ENCODE data around the gene GALNT7.

GALNT7 gene

DNA sequence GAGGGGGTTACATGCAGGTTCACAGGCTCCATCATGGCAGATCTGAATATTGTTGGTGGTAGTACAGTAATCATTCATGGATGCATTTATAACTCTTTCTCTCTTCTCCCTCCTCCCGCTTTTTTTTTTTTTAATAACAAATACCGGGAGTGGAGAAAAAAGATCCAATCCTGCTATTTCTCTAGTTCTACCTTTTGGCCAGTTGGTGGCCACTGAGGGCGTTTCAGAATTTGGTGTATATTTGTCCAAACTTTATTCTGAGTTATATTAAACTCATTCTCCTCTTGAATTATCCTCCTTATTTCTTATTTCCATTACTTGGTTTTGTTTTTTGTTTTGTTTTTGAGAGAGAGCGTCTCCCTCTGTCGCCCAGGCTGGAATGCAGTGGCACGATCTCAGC, 90.7 kb downstream of the GALNT7 start:
- DNase-seq (ENCODE audit: low read depth in 3 of 3, low spot score in 1 of 3) = no peak

GRCh38 chr4:173261052-173261451, 92.4 kb downstream of the GALNT7 start:
- no peak for DNase-seq (ENCODE audit: low read depth in 3 of 3, low spot score in 1 of 3)

DNA sequence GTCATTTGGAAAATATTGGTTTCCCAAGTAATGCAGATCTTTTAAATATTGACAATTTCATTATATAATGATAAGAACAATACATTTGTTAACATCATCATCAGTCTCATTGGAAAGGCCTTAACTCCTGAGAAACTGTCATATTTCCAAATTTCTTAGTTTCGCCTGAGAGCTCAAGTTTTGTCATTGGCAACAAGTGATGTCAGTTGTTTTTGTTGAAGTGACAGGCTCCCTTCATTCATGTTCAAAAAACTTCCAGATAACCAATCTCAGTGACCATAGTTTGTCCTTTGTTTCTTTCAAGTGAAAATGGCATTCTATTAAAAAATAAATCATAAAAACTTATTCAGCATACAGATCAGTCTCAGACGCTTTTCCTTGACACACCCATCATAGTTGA, 93.8 kb downstream of the GALNT7 start:
- no peak for DNase-seq (ENCODE audit: low read depth in 3 of 3, low spot score in 1 of 3)

DNA sequence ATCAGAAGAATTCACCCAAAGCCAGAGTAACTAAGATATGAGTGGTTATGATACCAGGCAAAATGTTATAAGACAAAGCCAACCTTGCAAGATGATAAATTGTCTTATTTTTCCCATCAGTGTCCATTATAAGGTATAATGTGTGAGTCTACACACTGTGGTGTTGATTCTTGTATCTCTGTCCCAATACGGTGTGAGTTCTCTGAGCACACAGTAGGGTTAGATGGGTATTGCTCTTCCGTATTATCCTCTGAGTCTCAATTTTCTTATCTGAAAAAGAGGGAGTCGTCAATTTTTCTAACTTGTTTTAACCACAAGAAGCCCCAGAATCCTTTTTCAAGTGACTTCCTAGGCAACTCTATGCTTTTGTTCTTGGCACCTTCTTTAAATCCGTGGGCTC, 95.6 kb downstream of the GALNT7 start:
- no peak for DNase-seq (ENCODE audit: low read depth in 3 of 3, low spot score in 1 of 3)

DNA sequence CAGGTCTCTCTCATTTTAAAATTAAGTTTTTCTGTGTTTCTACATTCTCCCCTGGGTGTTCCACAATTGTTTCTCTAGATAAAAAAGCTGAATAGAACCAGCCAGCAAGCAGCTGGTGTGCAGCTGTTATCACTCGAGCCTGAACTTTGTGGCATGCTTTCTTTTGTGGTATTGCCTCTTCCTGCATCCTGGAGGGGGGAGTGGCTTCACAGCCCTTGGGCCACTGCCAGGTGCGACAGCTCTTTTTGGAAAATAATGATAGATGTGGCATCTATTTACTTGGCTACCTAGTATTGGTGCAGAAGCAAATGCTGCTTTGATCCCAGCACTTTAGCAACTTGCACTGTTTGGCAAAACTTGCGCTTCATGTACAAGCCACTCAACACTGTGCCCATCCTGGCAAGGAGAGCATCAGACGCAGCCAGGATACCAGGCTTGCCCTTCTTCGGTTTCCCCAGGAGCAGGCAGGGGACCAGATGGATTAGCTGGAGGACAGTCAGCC, 96.1 kb downstream of the GALNT7 start:
- no peak for DNase-seq (ENCODE audit: low read depth in 3 of 3, low spot score in 1 of 3)

GRCh38 chr4:173265751-173266150, 97.1 kb downstream of the GALNT7 start:
- DNase-seq (ENCODE audit: low read depth in 3 of 3, low spot score in 1 of 3) = no peak

- no peak for DNase-seq (ENCODE audit: low read depth in 3 of 3, low spot score in 1 of 3)
These were observed 99.1 kb downstream of the GALNT7 start for GRCh38 chr4:173267711-173268110.

DNA sequence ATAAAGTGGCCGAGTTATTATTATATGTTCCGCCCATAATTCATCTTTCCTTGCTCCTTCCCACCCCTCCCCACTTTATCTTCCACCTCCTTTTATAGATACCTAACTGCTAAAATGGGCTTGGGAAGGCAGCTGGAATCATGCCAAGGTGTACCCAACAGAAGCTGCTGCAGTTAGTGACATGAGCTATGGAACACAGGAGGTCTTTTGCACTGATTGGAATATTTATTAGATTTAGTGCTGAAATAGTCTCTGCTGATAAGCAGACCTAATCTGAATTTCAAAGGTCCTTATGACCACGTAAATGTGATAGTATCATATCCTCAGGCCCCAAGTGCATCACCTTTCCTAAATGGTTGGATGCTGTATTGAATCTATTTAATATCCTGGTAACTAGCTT, 100.7 kb downstream of the GALNT7 start:
- no peak for DNase-seq (ENCODE audit: low read depth in 3 of 3, low spot score in 1 of 3)

- no peak for DNase-seq (ENCODE audit: low read depth in 3 of 3, low spot score in 1 of 3)
These were observed 101.9 kb downstream of the GALNT7 start for GRCh38 chr4:173270312-173271027.

- no peak for DNase-seq (ENCODE audit: low read depth in 3 of 3, low spot score in 1 of 3)
These were observed 103.7 kb downstream of the GALNT7 start for GRCh38 chr4:173272314-173272713.

- DNase-seq (ENCODE audit: low read depth in 3 of 3, low spot score in 1 of 3) = no peak
These were observed 104.4 kb downstream of the GALNT7 start for GRCh38 chr4:173272996-173273395.

DNA sequence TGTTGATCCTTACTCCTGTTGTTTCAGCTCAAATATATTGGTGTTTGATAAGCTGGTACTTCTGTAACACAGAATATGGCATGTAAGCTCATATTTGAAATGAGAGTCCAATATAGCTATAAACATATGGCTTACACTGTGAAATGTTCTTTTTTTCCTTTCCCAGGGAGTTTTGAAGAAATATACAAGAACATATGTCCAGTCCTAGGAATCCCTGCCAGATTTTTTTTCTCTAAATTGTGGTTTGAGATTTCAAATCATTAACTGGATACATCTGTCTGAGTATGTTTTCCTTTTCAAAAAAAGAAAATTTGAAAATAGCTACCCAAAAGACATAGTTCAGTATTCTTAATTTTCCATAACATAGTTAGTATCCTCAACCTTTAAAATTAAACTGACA, 105.3 kb downstream of the GALNT7 start:
- DNase-seq (ENCODE audit: low read depth in 3 of 3, low spot score in 1 of 3) = no peak

- DNase-seq (ENCODE audit: low read depth in 3 of 3, low spot score in 1 of 3) = no peak
These were observed 106.1 kb downstream of the GALNT7 start for GRCh38 chr4:173274744-173275143.

- no peak for DNase-seq (ENCODE audit: low read depth in 3 of 3, low spot score in 1 of 3)
These were observed 106.5 kb downstream of the GALNT7 start for GRCh38 chr4:173275150-173275549.

DNA sequence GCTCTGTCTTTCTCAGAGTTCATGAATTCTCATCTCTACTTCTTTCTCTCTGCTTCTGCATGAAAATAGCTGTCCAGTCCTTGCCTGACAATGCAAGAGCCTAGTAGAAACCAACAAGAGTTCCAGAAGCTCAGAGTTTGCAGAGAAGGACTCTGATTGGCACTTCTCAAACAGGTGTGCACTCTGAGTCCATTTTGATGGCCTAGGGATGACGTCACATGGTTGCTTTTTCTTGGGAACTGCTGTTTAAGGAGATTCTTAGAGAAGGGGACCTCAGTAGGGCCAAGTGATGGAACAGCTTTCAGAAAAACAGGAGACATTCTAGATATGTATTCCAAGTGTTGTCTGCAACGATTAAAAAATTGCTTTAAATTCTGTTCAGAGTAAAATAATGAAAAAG, 108.7 kb downstream of the GALNT7 start:
- no peak for DNase-seq (ENCODE audit: low read depth in 3 of 3, low spot score in 1 of 3)

- no peak for DNase-seq (ENCODE audit: low read depth in 3 of 3, low spot score in 1 of 3)
These were observed 112.4 kb downstream of the GALNT7 start for GRCh38 chr4:173280998-173281397.

DNA sequence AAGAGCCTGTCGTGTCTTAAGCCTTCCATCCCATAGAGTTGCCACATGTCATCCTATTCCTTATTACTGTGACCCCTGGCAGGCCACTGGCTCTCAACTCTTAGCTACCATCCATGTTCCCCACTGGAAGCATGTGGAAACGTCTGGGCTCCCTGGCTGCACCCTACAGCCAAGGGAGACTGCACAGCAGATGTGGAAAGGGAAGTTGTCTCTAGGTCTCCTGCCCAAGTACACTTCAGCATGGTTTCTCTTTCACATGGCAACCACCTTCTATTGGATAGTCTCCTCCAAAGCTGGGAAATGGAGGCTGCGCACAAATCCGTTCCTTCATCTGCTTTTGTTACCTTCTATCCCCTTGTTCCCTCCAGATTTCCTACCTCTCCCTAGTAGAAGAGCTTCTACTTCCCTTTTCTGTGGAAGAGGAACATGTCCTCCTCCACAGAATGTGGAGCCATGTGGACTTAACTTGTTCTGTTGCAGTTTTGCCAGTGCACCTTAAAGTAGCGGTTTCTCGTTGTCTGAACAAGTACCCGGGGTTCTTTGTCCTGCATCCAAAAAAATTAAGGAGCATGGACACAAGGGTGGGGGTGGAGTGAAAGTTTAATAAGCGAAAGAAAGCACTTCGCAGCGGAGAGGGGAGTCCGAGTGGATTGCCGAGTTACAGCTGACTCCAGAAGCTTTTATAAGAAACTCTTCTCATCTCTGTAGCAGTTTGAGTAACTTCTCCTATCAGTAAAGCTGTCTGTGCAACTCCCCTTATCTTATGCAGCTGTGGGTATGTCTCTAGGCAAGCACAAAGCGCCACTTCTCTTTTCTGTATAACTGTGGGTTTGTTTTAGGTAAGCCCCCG, 113.0 kb downstream of the GALNT7 start:
- no peak for DNase-seq (ENCODE audit: low read depth in 3 of 3, low spot score in 1 of 3)

DNA sequence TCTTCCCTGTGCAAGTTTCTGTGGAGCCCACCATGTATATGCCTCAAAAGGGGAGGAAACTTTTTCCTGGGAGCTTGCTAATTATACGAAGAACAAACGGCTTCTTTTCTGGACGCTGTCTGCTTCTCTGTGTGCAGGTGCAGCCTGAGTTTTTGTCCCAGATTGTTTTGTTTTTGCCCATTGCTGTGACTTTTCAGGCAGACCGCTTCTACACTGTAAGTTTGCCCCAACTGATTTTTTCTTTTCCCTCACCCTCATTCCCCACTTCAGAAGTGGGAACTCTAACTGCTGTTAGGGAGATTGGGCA, 113.6 kb downstream of the GALNT7 start:
- DNase-seq (ENCODE audit: low read depth in 3 of 3, low spot score in 1 of 3) = no peak

GRCh38 chr4:173282626-173283025, 114.0 kb downstream of the GALNT7 start:
- DNase-seq (ENCODE audit: low read depth in 3 of 3, low spot score in 1 of 3) = no peak

- DNase-seq (ENCODE audit: low read depth in 3 of 3, low spot score in 1 of 3) = no peak
These were observed 115.9 kb downstream of the GALNT7 start for GRCh38 chr4:173284463-173284862.

- no peak for DNase-seq (ENCODE audit: low read depth in 3 of 3, low spot score in 1 of 3)
These were observed 118.9 kb downstream of the GALNT7 start for GRCh38 chr4:173287486-173287885.

GRCh38 chr4:173288296-173288695, 119.7 kb downstream of the GALNT7 start:
- peak; percentile 18 to 41 (median 21) for DNase-seq (ENCODE audit: low read depth in 3 of 3, low spot score in 1 of 3)

All from stimulated activated CD4-positive, alpha-beta T cell treated with anti-CD3 and anti-CD28 coated beads, TNF-alpha, amount 100 ng/mL, for 1 hour (primary cell).